Neural cell (in vitro differentiated cells): ENCODE results near the gene NDUFC1. TPM values are rescaled to one million over a fixed set of nuclear protein-coding genes. Genes with fewer than 3 reads are reported as not detected.

Experiments
- H2AFZ ChIP-seq: fragments of 200-600, 300-800 bp; sonication (generic), shearing (Covaris generic); 2 replicates; pipeline ENCODE4 v1.6.0; 2014; ENCODE audit warnings: low read depth, mild to moderate bottlenecking, antibody characterized with exemption, low read length, moderate library complexity
- H3F3A ChIP-seq: fragments of 200-600 bp; shearing (Covaris generic); 2 replicates; pipeline ENCODE4 v1.6.1; 2016; ENCODE audit warnings: mild to moderate bottlenecking, moderate library complexity, mixed read lengths, antibody characterized with exemption, low read length; ENCODE audit not compliant: insufficient read depth, poor library complexity, severe bottlenecking
- H3K27ac ChIP-seq: fragments of 200-600, 300-800 bp; sonication (generic), shearing (Covaris generic); 2 replicates; pipeline ENCODE4 v1.5.1; 2014; ENCODE audit warnings: mild to moderate bottlenecking, low read length, moderate library complexity
- H3K27me3 ChIP-seq: fragments of 300-800, 200-600 bp; sonication (generic), shearing (Covaris generic); 2 replicates; pipeline ENCODE4 v1.6.0; 2014; ENCODE audit warnings: mild to moderate bottlenecking, low read depth, low read length, moderate library complexity; ENCODE audit not compliant: insufficient read depth
- H3K36me3 ChIP-seq: fragments of 300-800, 200-600 bp; sonication (generic), shearing (Covaris generic); 2 replicates; pipeline ENCODE4 v1.5.1; 2014; ENCODE audit warnings: mild to moderate bottlenecking, antibody characterized with exemption, low read length, moderate library complexity; ENCODE audit not compliant: insufficient read depth
- H3K4me2 ChIP-seq: fragments of 300-800, 200-600 bp; sonication (generic), shearing (Covaris generic); 2 replicates; pipeline ENCODE4 v1.6.0; 2014; ENCODE audit warnings: mild to moderate bottlenecking, low read length
- H3K4me3 ChIP-seq: fragments of 300-800, 200-600 bp; sonication (generic), shearing (Covaris generic); 2 replicates; pipeline ENCODE4 v1.5.1; 2014; ENCODE audit warnings: mild to moderate bottlenecking, low read length, moderate library complexity
- H3K79me2 ChIP-seq: fragments of 200-600 bp; shearing (Covaris generic); replicated peaks from 2 replicates; pipeline ENCODE4 v1.6.0; 2014; ENCODE audit warnings: mild to moderate bottlenecking, low read length, moderate library complexity; ENCODE audit not compliant: insufficient read depth
- H3K9ac ChIP-seq: fragments of 300-800, 200-600 bp; sonication (generic), shearing (Covaris generic); 2 replicates; pipeline ENCODE4 v1.6.1; 2016; ENCODE audit warnings: mild to moderate bottlenecking, low read length, mixed read lengths
- H3K9me2 ChIP-seq: fragments of 200-600 bp; shearing (Covaris generic); 2 replicates; pipeline ENCODE4 v1.6.1; 2016; ENCODE audit warnings: mild to moderate bottlenecking, low read length, mixed read lengths; ENCODE audit not compliant: insufficient read depth
- H3K9me3 ChIP-seq: fragments of 200-600, 300-800 bp; sonication (generic), shearing (Covaris generic); 2 replicates; pipeline ENCODE4 v1.6.1; 2016; ENCODE audit warnings: mild to moderate bottlenecking, mixed run types, low read length, moderate library complexity, mixed read lengths
- H4K20me1 ChIP-seq: fragments of 200-600 bp; shearing (Covaris generic); 2 replicates; pipeline ENCODE4 v1.6.1; 2016; ENCODE audit warnings: mild to moderate bottlenecking, mixed run types; ENCODE audit not compliant: insufficient read depth
- EP300 ChIP-seq: fragments of 450-650 bp; conservative IDR thresholded peaks from 2 replicates; pipeline ENCODE4 v1.6.1; 2014; ENCODE audit warnings: antibody characterized with exemption, mild to moderate bottlenecking, moderate library complexity; ENCODE audit not compliant: poor library complexity, severe bottlenecking
- EZH2 ChIP-seq: fragments of 200-600, 300-800 bp; shearing (Covaris generic), sonication (generic); IDR thresholded peaks from 2 replicates; pipeline ENCODE4 v1.6.1; 2014; ENCODE audit warnings: antibody characterized with exemption, low read length, borderline replicate concordance, mild to moderate bottlenecking; ENCODE audit not compliant: insufficient read depth, poor library complexity, severe bottlenecking
- MXI1 ChIP-seq: fragments of 450-650 bp; conservative IDR thresholded peaks from 2 replicates; pipeline ENCODE4 v1.6.1; 2014; ENCODE audit warnings: antibody characterized with exemption, mild to moderate bottlenecking; ENCODE audit not compliant: poor library complexity, severe bottlenecking
- POLR2AphosphoS5 ChIP-seq: IDR thresholded peaks from 2 replicates; pipeline ENCODE4 v1.6.1; 2012
- RAD21 ChIP-seq: fragments of 450-650 bp; conservative IDR thresholded peaks from 2 replicates; pipeline ENCODE4 v1.6.1; 2014; ENCODE audit warnings: antibody characterized with exemption, mild to moderate bottlenecking, moderate library complexity
- SMC3 ChIP-seq: fragments of 450-650 bp; conservative IDR thresholded peaks from 2 replicates; pipeline ENCODE4 v1.6.1; 2014; ENCODE audit warnings: antibody characterized with exemption, mild to moderate bottlenecking, moderate library complexity; ENCODE audit not compliant: poor library complexity
- TAF1 ChIP-seq: IDR thresholded peaks from 2 replicates; pipeline ENCODE4 v1.6.1; 2012; ENCODE audit warnings: low read depth
- polyA plus RNA-seq: library from polyadenylated mRNA; depleted of rRNA; stranded (reverse); fragments of >200 nt; gene quantifications from 2 replicates; pipeline ENCODE4 v1.2.3, GENCODE V29; 2014
- TF ChIP-seq, protein P1 (sequence below): IDR thresholded peaks from 2 replicates; pipeline ENCODE4 v1.6.1; 2012; ENCODE audit warnings: borderline replicate concordance
- TF ChIP-seq, protein P2 (sequence below): fragments of 450-650 bp; IDR thresholded peaks from 2 replicates; pipeline ENCODE4 v1.5.1; 2014; ENCODE audit warnings: antibody characterized with exemption, mild to moderate bottlenecking, moderate library complexity; ENCODE audit not compliant: poor library complexity, severe bottlenecking

The NDUFC1 gene
- polyA plus RNA-seq, 1 donor from 2014 or later: 102 TPM

DNA sequence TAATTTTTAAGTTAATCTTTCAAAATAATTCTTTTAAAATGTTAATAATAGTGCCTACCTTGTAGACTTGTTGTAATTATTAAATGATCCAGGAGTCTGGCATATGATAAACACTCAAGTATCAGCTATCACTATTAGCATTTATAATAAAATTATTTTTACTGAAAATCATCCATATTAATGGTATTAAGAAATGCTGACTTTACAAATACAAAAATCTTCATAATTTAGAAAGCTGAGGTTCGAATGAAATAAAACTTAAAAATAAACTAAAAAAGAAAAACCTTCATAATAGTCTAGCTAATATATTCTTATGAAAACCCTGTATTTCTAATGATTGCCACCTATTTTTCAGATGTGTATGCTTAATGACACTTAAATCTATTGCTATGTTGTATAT lies 27.5 kb downstream of the NDUFC1 start:
- Histone ChIP-seq H3K9ac (no peak overlapping the region), H3K36me3 (no peaks in the 10 kb centered on the region), H2AFZ (no peak overlapping the region), H3K4me2 (no peak overlapping the region), H3K4me3 (no peak overlapping the region), H3K9me3 (no peaks in the 10 kb centered on the region), H3F3A (no peaks in the 10 kb centered on the region), H3K9me2 (no peaks in the 10 kb centered on the region), H3K27ac (no peak overlapping the region), H4K20me1 (no peaks in the 10 kb centered on the region), H3K27me3 (peaks cover 25% of the 10 kb centered on the region), H3K79me2 (no peaks in the 10 kb centered on the region)
- TF ChIP-seq TAF1 (no peak), EZH2 (no peak), POLR2AphosphoS5 (no peak), RAD21 (no peak), MXI1 (no peak), SMC3 (no peak), EP300 (no peak)
- TF ChIP-seq, protein P1, sequence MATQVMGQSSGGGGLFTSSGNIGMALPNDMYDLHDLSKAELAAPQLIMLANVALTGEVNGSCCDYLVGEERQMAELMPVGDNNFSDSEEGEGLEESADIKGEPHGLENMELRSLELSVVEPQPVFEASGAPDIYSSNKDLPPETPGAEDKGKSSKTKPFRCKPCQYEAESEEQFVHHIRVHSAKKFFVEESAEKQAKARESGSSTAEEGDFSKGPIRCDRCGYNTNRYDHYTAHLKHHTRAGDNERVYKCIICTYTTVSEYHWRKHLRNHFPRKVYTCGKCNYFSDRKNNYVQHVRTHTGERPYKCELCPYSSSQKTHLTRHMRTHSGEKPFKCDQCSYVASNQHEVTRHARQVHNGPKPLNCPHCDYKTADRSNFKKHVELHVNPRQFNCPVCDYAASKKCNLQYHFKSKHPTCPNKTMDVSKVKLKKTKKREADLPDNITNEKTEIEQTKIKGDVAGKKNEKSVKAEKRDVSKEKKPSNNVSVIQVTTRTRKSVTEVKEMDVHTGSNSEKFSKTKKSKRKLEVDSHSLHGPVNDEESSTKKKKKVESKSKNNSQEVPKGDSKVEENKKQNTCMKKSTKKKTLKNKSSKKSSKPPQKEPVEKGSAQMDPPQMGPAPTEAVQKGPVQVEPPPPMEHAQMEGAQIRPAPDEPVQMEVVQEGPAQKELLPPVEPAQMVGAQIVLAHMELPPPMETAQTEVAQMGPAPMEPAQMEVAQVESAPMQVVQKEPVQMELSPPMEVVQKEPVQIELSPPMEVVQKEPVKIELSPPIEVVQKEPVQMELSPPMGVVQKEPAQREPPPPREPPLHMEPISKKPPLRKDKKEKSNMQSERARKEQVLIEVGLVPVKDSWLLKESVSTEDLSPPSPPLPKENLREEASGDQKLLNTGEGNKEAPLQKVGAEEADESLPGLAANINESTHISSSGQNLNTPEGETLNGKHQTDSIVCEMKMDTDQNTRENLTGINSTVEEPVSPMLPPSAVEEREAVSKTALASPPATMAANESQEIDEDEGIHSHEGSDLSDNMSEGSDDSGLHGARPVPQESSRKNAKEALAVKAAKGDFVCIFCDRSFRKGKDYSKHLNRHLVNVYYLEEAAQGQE: no peak
- TF ChIP-seq, protein P2, sequence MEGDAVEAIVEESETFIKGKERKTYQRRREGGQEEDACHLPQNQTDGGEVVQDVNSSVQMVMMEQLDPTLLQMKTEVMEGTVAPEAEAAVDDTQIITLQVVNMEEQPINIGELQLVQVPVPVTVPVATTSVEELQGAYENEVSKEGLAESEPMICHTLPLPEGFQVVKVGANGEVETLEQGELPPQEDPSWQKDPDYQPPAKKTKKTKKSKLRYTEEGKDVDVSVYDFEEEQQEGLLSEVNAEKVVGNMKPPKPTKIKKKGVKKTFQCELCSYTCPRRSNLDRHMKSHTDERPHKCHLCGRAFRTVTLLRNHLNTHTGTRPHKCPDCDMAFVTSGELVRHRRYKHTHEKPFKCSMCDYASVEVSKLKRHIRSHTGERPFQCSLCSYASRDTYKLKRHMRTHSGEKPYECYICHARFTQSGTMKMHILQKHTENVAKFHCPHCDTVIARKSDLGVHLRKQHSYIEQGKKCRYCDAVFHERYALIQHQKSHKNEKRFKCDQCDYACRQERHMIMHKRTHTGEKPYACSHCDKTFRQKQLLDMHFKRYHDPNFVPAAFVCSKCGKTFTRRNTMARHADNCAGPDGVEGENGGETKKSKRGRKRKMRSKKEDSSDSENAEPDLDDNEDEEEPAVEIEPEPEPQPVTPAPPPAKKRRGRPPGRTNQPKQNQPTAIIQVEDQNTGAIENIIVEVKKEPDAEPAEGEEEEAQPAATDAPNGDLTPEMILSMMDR: no peak

DNA sequence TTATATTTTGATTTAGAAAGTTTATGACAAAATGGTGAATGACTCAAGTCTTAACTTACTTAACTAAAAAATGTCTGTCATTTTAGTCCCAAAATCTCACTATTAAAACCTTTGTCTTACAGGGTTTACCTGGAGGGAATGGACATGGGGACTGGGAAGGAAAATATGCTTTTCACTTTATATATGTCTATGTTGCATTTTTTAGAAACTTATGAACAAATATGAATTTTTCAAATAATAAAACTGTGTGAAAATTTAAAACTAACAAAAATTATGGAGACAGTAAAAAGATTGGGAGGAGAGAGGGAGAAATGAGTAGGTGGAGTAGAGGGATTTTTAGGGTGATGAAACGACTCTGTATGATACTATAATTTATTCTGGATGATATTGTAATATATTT lies 28.4 kb downstream of the NDUFC1 start:
- no peak for TF ChIP-seq EP300
- H3K9ac ChIP-seq: no peak overlapping the region
- no peaks in the 10 kb centered on the region for H3K9me2 ChIP-seq

DNA sequence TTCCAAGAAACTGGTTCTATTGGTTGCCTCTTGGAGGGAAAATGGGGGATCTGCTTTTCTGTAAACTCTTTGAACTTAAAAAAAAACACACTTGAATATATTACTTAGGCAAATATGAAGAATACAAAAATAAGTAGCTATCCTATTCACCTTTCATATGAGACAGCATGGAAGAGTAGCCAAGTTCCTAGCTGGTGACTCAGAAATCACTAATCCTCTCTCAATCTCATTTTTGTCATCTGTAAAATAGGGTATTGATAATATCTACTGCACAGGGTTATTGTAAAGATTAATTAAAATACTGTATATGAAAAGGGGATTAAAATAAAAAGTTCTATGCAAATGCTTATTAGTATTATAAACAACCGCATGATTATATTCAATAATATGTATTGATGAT lies 35.0 kb downstream of the NDUFC1 start:
- Histone ChIP-seq H3F3A (no peaks in the 10 kb centered on the region), H3K9me3 (no peaks in the 10 kb centered on the region), H3K9ac (no peak overlapping the region), H4K20me1 (no peaks in the 10 kb centered on the region), H3K4me3 (no peak overlapping the region), H3K79me2 (no peaks in the 10 kb centered on the region), H3K27ac (no peak overlapping the region), H3K27me3 (no peaks in the 10 kb centered on the region), H3K9me2 (no peaks in the 10 kb centered on the region), H3K4me2 (no peak overlapping the region), H3K36me3 (no peaks in the 10 kb centered on the region), H2AFZ (no peak overlapping the region)
- TF ChIP-seq MXI1: no peak
- TF ChIP-seq, protein P2: no peak
- TF ChIP-seq, protein P1: no peak
- TF ChIP-seq SMC3: no peak
- no peak for TF ChIP-seq POLR2AphosphoS5
- no peak for TF ChIP-seq EZH2
- no peak for TF ChIP-seq TAF1
- TF ChIP-seq RAD21: no peak
- TF ChIP-seq EP300: no peak

More for the DNA sequence above, 28.4 kb downstream of the NDUFC1 start:
- Histone ChIP-seq H3K27me3 (peaks cover 16% of the 10 kb centered on the region), H2AFZ (no peak overlapping the region), H3F3A (no peaks in the 10 kb centered on the region), H4K20me1 (no peaks in the 10 kb centered on the region), H3K4me2 (no peak overlapping the region), H3K79me2 (no peaks in the 10 kb centered on the region), H3K36me3 (no peaks in the 10 kb centered on the region), H3K27ac (no peak overlapping the region), H3K9me3 (no peaks in the 10 kb centered on the region), H3K4me3 (no peak overlapping the region)
